Measurements from ENCODE around the gene PRPS1L1. TPM values are rescaled to one million over a fixed set of nuclear protein-coding genes. Genes with fewer than 3 reads are reported as not detected.

Gene PRPS1L1
- total and polyA plus RNA-seq, 9 donors = not detected

Other genes starting within 250 kb of the PRPS1L1 start
- gene SNX13, start 87.4 kb downstream of the PRPS1L1 start, total RNA-seq = 43.4 TPM
- 10 to 100 TPM; 15.4 to 24.6 (median 20.9) TPM for gene SNX13, start 87.4 kb downstream of the PRPS1L1 start, polyA plus RNA-seq (ENCODE audit: insufficient read depth in 1 of 8, insufficient read length in 8 of 8, low replicate concordance in 1 of 8)